Liver (tissue), 3 donors: ENCODE measurements around the gene ATP11A.

Experiments used
- EGR1 ChIP-seq, 2 donors: IDR thresholded peaks; 2 replicates each; pipeline ENCODE4 v1.6.1; 2016 to 2018; ENCODE audit warnings: antibody characterized with exemption in 2 of 2, low read depth in 2 of 2
- FOXA2 ChIP-seq: IDR thresholded peaks from 2 replicates; pipeline ENCODE4 v1.6.1; 2016; ENCODE audit warnings: antibody characterized with exemption
- RAD21 ChIP-seq, 2 donors: IDR thresholded peaks; 2 replicates each; pipeline ENCODE4 v1.6.1; 2016; ENCODE audit warnings: antibody characterized with exemption in 2 of 2, mild to moderate bottlenecking in 2 of 2
- SP1 ChIP-seq: IDR thresholded peaks from 2 replicates; pipeline ENCODE4 v1.6.1; 2018; ENCODE audit warnings: antibody characterized with exemption, mild to moderate bottlenecking
- TF ChIP-seq, protein P1 (sequence below): IDR thresholded peaks from 2 replicates; pipeline ENCODE4 v1.6.1; 2016; ENCODE audit warnings: antibody characterized with exemption, mild to moderate bottlenecking
- TF ChIP-seq, protein P2 (sequence below): fragments of 150-350 bp; IDR thresholded peaks from 2 replicates; pipeline ENCODE4 v1.5.1; 2017; ENCODE audit warnings: improper control_type of control experiment, low read depth, low read length; ENCODE audit not compliant: missing input control
- TF ChIP-seq, protein P3 (sequence below): IDR thresholded peaks from 2 replicates; pipeline ENCODE4 v1.6.1; 2016; ENCODE audit warnings: antibody characterized with exemption
- donor health status: healthy.
- donor health status: healthy.

DNA sequence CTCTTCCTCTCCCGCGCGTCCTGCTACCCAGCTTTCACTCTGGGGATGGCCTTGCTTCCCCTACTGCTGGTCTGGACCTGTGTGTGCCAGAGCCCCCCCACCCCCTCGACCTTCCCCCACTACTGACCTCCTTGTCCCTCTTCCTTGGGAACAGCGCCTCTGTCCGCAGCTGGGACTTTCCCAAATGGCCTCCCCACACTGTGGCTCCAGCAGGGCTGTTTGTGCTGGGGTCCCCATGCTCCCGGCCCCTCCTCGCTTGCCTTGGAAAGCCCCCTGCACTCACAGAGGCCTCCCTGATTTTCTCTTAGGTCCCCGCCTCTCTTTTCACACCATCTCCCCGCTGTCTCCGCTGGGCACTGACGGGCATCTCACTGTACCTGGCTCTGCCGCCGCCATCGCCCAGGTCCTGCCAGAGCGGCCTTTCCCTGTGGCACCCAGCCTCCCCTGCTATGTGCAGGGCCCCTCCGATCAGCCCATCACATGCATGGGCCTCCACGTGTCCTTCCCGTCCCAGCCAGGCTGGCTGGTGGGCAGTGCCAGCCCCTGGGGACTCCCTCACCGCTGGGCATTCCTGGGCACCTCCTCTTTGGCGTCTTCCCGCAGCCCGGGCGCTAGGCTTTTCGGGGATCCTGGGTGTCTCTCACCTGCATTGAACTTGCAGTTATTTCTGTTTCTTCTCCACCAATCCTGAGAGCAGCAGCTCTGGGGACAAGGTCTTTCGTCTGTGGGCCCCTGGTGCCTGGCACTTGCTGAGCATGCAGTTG lies 118.7 kb downstream of the ATP11A start:
- TF ChIP-seq SP1, result no peak
- TF ChIP-seq, protein P1, sequence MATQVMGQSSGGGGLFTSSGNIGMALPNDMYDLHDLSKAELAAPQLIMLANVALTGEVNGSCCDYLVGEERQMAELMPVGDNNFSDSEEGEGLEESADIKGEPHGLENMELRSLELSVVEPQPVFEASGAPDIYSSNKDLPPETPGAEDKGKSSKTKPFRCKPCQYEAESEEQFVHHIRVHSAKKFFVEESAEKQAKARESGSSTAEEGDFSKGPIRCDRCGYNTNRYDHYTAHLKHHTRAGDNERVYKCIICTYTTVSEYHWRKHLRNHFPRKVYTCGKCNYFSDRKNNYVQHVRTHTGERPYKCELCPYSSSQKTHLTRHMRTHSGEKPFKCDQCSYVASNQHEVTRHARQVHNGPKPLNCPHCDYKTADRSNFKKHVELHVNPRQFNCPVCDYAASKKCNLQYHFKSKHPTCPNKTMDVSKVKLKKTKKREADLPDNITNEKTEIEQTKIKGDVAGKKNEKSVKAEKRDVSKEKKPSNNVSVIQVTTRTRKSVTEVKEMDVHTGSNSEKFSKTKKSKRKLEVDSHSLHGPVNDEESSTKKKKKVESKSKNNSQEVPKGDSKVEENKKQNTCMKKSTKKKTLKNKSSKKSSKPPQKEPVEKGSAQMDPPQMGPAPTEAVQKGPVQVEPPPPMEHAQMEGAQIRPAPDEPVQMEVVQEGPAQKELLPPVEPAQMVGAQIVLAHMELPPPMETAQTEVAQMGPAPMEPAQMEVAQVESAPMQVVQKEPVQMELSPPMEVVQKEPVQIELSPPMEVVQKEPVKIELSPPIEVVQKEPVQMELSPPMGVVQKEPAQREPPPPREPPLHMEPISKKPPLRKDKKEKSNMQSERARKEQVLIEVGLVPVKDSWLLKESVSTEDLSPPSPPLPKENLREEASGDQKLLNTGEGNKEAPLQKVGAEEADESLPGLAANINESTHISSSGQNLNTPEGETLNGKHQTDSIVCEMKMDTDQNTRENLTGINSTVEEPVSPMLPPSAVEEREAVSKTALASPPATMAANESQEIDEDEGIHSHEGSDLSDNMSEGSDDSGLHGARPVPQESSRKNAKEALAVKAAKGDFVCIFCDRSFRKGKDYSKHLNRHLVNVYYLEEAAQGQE, result no peak
- TF ChIP-seq, protein P2, sequence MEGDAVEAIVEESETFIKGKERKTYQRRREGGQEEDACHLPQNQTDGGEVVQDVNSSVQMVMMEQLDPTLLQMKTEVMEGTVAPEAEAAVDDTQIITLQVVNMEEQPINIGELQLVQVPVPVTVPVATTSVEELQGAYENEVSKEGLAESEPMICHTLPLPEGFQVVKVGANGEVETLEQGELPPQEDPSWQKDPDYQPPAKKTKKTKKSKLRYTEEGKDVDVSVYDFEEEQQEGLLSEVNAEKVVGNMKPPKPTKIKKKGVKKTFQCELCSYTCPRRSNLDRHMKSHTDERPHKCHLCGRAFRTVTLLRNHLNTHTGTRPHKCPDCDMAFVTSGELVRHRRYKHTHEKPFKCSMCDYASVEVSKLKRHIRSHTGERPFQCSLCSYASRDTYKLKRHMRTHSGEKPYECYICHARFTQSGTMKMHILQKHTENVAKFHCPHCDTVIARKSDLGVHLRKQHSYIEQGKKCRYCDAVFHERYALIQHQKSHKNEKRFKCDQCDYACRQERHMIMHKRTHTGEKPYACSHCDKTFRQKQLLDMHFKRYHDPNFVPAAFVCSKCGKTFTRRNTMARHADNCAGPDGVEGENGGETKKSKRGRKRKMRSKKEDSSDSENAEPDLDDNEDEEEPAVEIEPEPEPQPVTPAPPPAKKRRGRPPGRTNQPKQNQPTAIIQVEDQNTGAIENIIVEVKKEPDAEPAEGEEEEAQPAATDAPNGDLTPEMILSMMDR, result no peak
- no peak for TF ChIP-seq RAD21 (IDR thresholded peaks at IDR 0.05)
- no peak for TF ChIP-seq EGR1 (IDR thresholded peaks at IDR 0.05; ENCODE audit: low read depth in 2 of 2)
- no peak for TF ChIP-seq FOXA2
- TF ChIP-seq, protein P3, sequence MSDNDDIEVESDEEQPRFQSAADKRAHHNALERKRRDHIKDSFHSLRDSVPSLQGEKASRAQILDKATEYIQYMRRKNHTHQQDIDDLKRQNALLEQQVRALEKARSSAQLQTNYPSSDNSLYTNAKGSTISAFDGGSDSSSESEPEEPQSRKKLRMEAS, result no peak
